K562 (cell line): ENCODE results near the gene TRMT112. TPM values are rescaled to one million over a fixed set of nuclear protein-coding genes. Genes with fewer than 3 reads are reported as not detected.

Source experiments
- ATAC-seq: fragments of 200-7000 bp; cut with Tn5 transposase; 3 replicates; pipeline ENCODE4 v1.9.1; 2020; ENCODE audit warnings: moderate library complexity
- BruUV-seq: library from RNA; stranded (reverse); fragments of 400-500 nt; replicated peaks from 2 replicates; lab custom pipeline; 2021; lab: Mats Ljungman, UMichigan
- CTCF ChIA-PET: fragments of 300-600 bp; formaldehyde crosslinking; extraction: SDS; loops from one replicate; lab custom pipeline; 2021; ENCODE audit warnings: low intra/inter-chr PET ratio; lab: Yijun Ruan, JAX
- POLR2A ChIA-PET: fragments of 300-600, 350-650 bp; sonication (Branson Sonifier 250); formaldehyde crosslinking; extraction: SDS; loops from one replicate; lab custom pipeline; 2021; ENCODE audit warnings: antibody characterized with exemption, inconsistent platforms; lab: Yijun Ruan, JAX
- DNase-seq, 4 experiments: peaks; one replicate each; pipeline versions ENCODE4 v3.0.0 to v3.0.0-alpha.2; 2011 to 2018; ENCODE audit warnings: low spot score in 3 of 4, mixed read lengths in 3 of 4; ENCODE audit errors: extremely low read depth in 1 of 4
- FAIRE-seq: peaks from 2 replicates; lab custom pipeline; 2011; peaks lifted over from hg19 to GRCh38; lab: Jason Lieb, UNC
- H2AFZ ChIP-seq: 2 replicates; pipeline ENCODE4 v1.6.0; 2011; ENCODE audit warnings: low read depth, low read length, control low read depth, inconsistent platforms
- H3K27ac ChIP-seq: fragments of 200-600 bp; 3 replicates; pipeline ENCODE4 v1.8.0; 2011; ENCODE audit warnings: low read depth, mild to moderate bottlenecking, control low read depth, inconsistent platforms, low read length, moderate library complexity, mixed read lengths; ENCODE audit errors: extremely low read depth
- H3K27me3 ChIP-seq, 2 experiments: fragments of 300-600 bp in 1 of 2; 2 replicates in 1 of 2; 3 replicates in 1 of 2; pipeline versions ENCODE4 v1.6.0 to v1.8.0; 2011; ENCODE audit warnings: inconsistent platforms in 2 of 2, low read length in 2 of 2, mild to moderate bottlenecking in 1 of 2, mixed read lengths in 1 of 2, moderate library complexity in 1 of 2; ENCODE audit not compliant: control insufficient read depth in 2 of 2, insufficient read depth in 2 of 2
- H3K36me3 ChIP-seq: fragments of 300-600 bp; 3 replicates; pipeline ENCODE4 v1.8.0; 2011; ENCODE audit warnings: mild to moderate bottlenecking, low read length, inconsistent platforms; ENCODE audit not compliant: control insufficient read depth, insufficient read depth
- H3K4me1 ChIP-seq, 2 experiments: fragments of 200-600 bp in 1 of 2; replicated peaks in 1 of 2; 2 replicates in 1 of 2; 3 replicates in 1 of 2; pipeline versions ENCODE4 v1.5.1 to v1.8.0; 2011; ENCODE audit warnings: inconsistent platforms in 2 of 2, low read length in 2 of 2, mild to moderate bottlenecking in 1 of 2, mixed read lengths in 1 of 2, moderate library complexity in 1 of 2; ENCODE audit not compliant: control insufficient read depth in 2 of 2, insufficient read depth in 2 of 2
- H3K4me2 ChIP-seq: 2 replicates; pipeline ENCODE4 v1.6.1; 2011; ENCODE audit warnings: low read length, control low read depth, inconsistent platforms, mixed read lengths; ENCODE audit not compliant: insufficient read depth
- H3K4me3 ChIP-seq: fragments of 200-600 bp; sonication (generic), shearing (Covaris generic); 2 replicates; pipeline ENCODE4 v1.5.1; 2016; ENCODE audit warnings: control low read depth, inconsistent platforms
- H3K79me2 ChIP-seq: fragments of 200-600 bp; 3 replicates; pipeline ENCODE4 v1.8.0; 2011; ENCODE audit warnings: low read length, inconsistent platforms; ENCODE audit not compliant: control insufficient read depth, insufficient read depth
- H3K9ac ChIP-seq, 2 experiments: 2 replicates each; pipeline versions ENCODE4 v1.6.0 to v1.6.1; 2011; ENCODE audit warnings: low read depth in 2 of 2, low read length in 2 of 2, control low read depth in 1 of 2, inconsistent platforms in 1 of 2, mild to moderate bottlenecking in 1 of 2, mixed read lengths in 1 of 2; ENCODE audit not compliant: insufficient read depth in 1 of 2
- H3K9me1 ChIP-seq: one replicate; pipeline ENCODE4 v1.6.0; 2011; ENCODE audit warnings: inconsistent platforms, mild to moderate bottlenecking, low read length, moderate library complexity; ENCODE audit not compliant: control insufficient read depth, insufficient read depth
- H3K9me3 ChIP-seq: replicated peaks from 2 replicates; pipeline ENCODE4 v1.5.1; 2011; ENCODE audit warnings: low read depth, low read length, inconsistent platforms; ENCODE audit not compliant: control insufficient read depth, insufficient read depth
- H4K20me1 ChIP-seq: replicated peaks from 2 replicates; pipeline ENCODE4 v1.6.1; 2011; ENCODE audit warnings: low read length, inconsistent platforms, mixed read lengths; ENCODE audit not compliant: control insufficient read depth, insufficient read depth
- AFF4 ChIP-seq: sonication (generic); formaldehyde crosslinking; IDR thresholded peaks from 2 replicates; pipeline ENCODE4 v1.8.0; 2023; ENCODE audit warnings: mild to moderate bottlenecking, missing genetic modification reagents
- BCLAF1 ChIP-seq, 2 experiments: fragments of 450-650 bp in 1 of 2; IDR thresholded peaks; 2 replicates each; pipeline ENCODE4 v1.6.1; 2011 to 2017; ENCODE audit warnings: low read depth in 2 of 2, antibody characterized with exemption in 1 of 2, borderline replicate concordance in 1 of 2, low read length in 1 of 2, mild to moderate bottlenecking in 1 of 2, mixed read lengths in 1 of 2; ENCODE audit not compliant: control insufficient read depth in 1 of 2
- ELF1 ChIP-seq: fragments of 200-800 bp; sonication (Bioruptor generic); IDR thresholded peaks from 2 replicates; pipeline ENCODE4 v1.6.1; 2016; ENCODE audit warnings: missing genetic modification characterization, missing compliant biosample characterization
- FOXP4 ChIP-seq: sonication (generic); formaldehyde crosslinking; IDR thresholded peaks from 2 replicates; pipeline ENCODE4 v1.8.0; 2022; ENCODE audit warnings: mild to moderate bottlenecking, missing genetic modification reagents, borderline replicate concordance
- NUFIP1 ChIP-seq: fragments of 450-650 bp; IDR thresholded peaks from 2 replicates; pipeline ENCODE4 v1.6.1; 2018; ENCODE audit not compliant: partially characterized antibody
- PTRF ChIP-seq: fragments of 450-650 bp; IDR thresholded peaks from 2 replicates; pipeline ENCODE4 v1.6.1; 2016; ENCODE audit warnings: mild to moderate bottlenecking, missing genetic modification characterization, missing compliant biosample characterization
- STAG1 ChIP-seq: sonication (generic); formaldehyde crosslinking; IDR thresholded peaks from 2 replicates; pipeline ENCODE4 v1.5.0; 2020; ENCODE audit warnings: missing genetic modification reagents, borderline replicate concordance
- ZBTB7A ChIP-seq: IDR thresholded peaks from 2 replicates; pipeline ENCODE4 v1.6.1; 2011; ENCODE audit warnings: low read depth, mild to moderate bottlenecking, low read length, moderate library complexity, borderline replicate concordance; ENCODE audit not compliant: control insufficient read depth
- ZFPM2 ChIP-seq: fragments of 250-450 bp; sonication (Bioruptor Pico); IDR thresholded peaks from 2 replicates; pipeline ENCODE4 v1.5.1; 2022; ENCODE audit warnings: mild to moderate bottlenecking
- ZNF263 ChIP-seq: sonication (generic); formaldehyde crosslinking; IDR thresholded peaks from 2 replicates; pipeline ENCODE4 v1.8.0; 2022; ENCODE audit warnings: mild to moderate bottlenecking, missing genetic modification reagents, borderline replicate concordance
- WGBS: fragments of 100-300 bp; shearing (Covaris generic); methylation state at CpG from one replicate; pipeline ENCODE4 v1.1.6; 2016; ENCODE audit warnings: low coverage, mixed read lengths; ENCODE audit not compliant: insufficient coverage; ENCODE audit errors: missing lambda C conversion rate; 5-methylcytosine and 5-hydroxymethylcytosine counted together
- in situ Hi-C: fragments of 300-500 bp; cut with MboI; formaldehyde crosslinking; loops from 4 replicates; pipeline ENCODE4 v1.15.0; 2018; ENCODE audit warnings: inconsistent platforms, mixed read lengths
- intact Hi-C: fragments of 100-400 bp; cut with micrococcal nuclease; formaldehyde crosslinking; loops from 2 replicates; pipeline ENCODE4 v1.14.2; 2022
- polyA plus RNA-seq, 8 experiments: library from polyadenylated mRNA; depleted of rRNA in 4 of 8; stranded (reverse) in 5 of 8; unstranded in 3 of 8; fragments of >200 nt; fragmentation: Nextera tagmentation in 2 of 8; fragmentation: Illumina TruSeq in 1 of 8; extraction: Ambion mirVana in 2 of 8; extraction: Trizol in 1 of 8; gene quantifications; 2 replicates each; pipeline versions ENCODE4 v1.2.1 to v1.2.3, GENCODE V29; 2011 to 2014; ENCODE audit warnings: inconsistent platforms in 1 of 8, missing spikeins in 1 of 8
- total RNA-seq, 7 experiments: library from RNA; depleted of rRNA in 6 of 7; stranded (reverse); fragments of >200 nt in 6 of 7; fragmentation: Illumina TruSeq in 2 of 7; extraction: Trizol in 2 of 7; gene quantifications; 2 replicates each; pipeline versions ENCODE4 v1.2.1 to v1.2.3, GENCODE V29; 2011 to 2021; ENCODE audit warnings: low replicate concordance in 1 of 7

TRMT112 gene
- total and polyA plus RNA-seq, 9 of the 15 experiments (the other 6 are each of a cell fraction or from before 2014, with no cell fraction given), result 162 to 444 (median 300) TPM

GRCh38 chr11:64268893-64269539 is 48.3 kb downstream of the TRMT112 start:
- WGBS, result under 1% methylated on average over 23 of the region's 34 CpGs
- Histone ChIP-seq H3K79me2 (peaks cover 43% of the 10 kb centered on the region), H3K9me3 (no peaks in the 10 kb centered on the region), H3K4me1 (peaks cover 32 to 59% of the 10 kb centered on the region in 2 experiments), H3K4me2 (peak overlapping the region; percentile 92), H4K20me1 (no peaks in the 10 kb centered on the region), H3K4me3 (peak overlapping the region; percentile 60), H3K9ac (peak overlapping the region; percentile 89 to 99), H3K36me3 (peaks cover 43% of the 10 kb centered on the region), H3K9me1 (peaks cover 3% of the 10 kb centered on the region), H3K27ac (peak overlapping the region; percentile 96), H2AFZ (peak overlapping the region; percentile 78; the same call in 1 of the 2 replicates), H3K27me3 (no peaks in the 10 kb centered on the region)
- peak; percentile 72 for FAIRE-seq
- ChIA-PET POLR2A (interaction anchor here (0.6 to 5.7 kb wide), 17 partner anchors 12 to 1459 kb away, joined by 3 to 58 read pairs (median 5); partner anchors contain the start of genes BAD, CATSPERZ, ESRRA and FERMT3), CTCF (interaction anchor here (2.6 kb wide), 1 partner anchor 65 kb away, joined by 11 read pairs; no protein-coding TSS in a partner anchor)
- peak; percentile 36 to 79 (median 48) for DNase-seq
- intact Hi-C loops, result loop anchor here (2.0 kb wide), 1 partner anchor 22 kb away; the partner anchor contains the start of gene PPP1R14B
- peak; percentile 59 for ATAC-seq
- in situ Hi-C loops, result no loop called here
- BruUV-seq, result no TSS peak
- TF ChIP-seq FOXP4 (CRISPR knock-in tag), result 0 out of 2 replicates have a peak, but pooled peaks have one; percentile 6
- no peak; the same call in 1 of the 2 replicates for TF ChIP-seq AFF4 (CRISPR knock-in tag)
- peak; percentile 48; the same call in 1 of the 2 replicates for TF ChIP-seq ZBTB7A
- peak; percentile 52; the same call in 1 of the 2 replicates for TF ChIP-seq ZNF263 (CRISPR knock-in tag)
- TF ChIP-seq STAG1 (CRISPR knock-in tag), result no peak; the same call in 1 of the 2 replicates
- 0 out of 2 replicates have a peak, but pooled peaks have one; percentile 14 for TF ChIP-seq ZFPM2 (CRISPR knock-in tag)
- TF ChIP-seq PTRF (tag), result no peak
- TF ChIP-seq ELF1 (tag), result peak; percentile 26; the same call in 1 of the 2 replicates
- TF ChIP-seq NUFIP1, result no peak
- TF ChIP-seq BCLAF1 (IDR thresholded peaks at IDR 0.05; ENCODE audit: borderline replicate concordance in 1 of 2, control insufficient read depth in 1 of 2, low read depth in 2 of 2, low read length in 1 of 2), result peak in 1 of 2 experiments; percentile 13; a peak in 1 of 4 replicates
